HFFc6 (cell line): ENCODE data around the gene ME3. TPM values are rescaled to one million over a fixed set of nuclear protein-coding genes. Genes with fewer than 3 reads are reported as not detected.
"Not testable (repeated sequence)": the region's sequence is repeated elsewhere in the genome, so short reads cannot be mapped to it uniquely, and the experiment has no call there.

Experiments
- DNase-seq: peaks from one replicate; pipeline ENCODE4 v3.0.0-alpha.2; 2018
- H3K27ac Mint-ChIP-seq: 2 replicates; pipeline ENCODE4 v1.8.0; 2020; ENCODE audit warnings: mild to moderate bottlenecking, mixed read lengths
- H3K27me3 Mint-ChIP-seq: 2 replicates; pipeline ENCODE4 v1.8.0; 2021; ENCODE audit warnings: mild to moderate bottlenecking, moderate library complexity, mixed read lengths; ENCODE audit not compliant: insufficient read depth
- H3K36me3 Mint-ChIP-seq: 2 replicates; pipeline ENCODE4 v1.8.0; 2021; ENCODE audit warnings: low read depth, mixed read lengths
- H3K4me1 Mint-ChIP-seq: 2 replicates; pipeline ENCODE4 v1.8.0; 2020; ENCODE audit warnings: low read depth, mixed read lengths
- H3K4me3 Mint-ChIP-seq: 2 replicates; pipeline ENCODE4 v1.8.0; 2020; ENCODE audit warnings: mild to moderate bottlenecking, moderate library complexity, mixed read lengths
- H3K9me3 Mint-ChIP-seq: 2 replicates; pipeline ENCODE4 v1.8.0; 2020; ENCODE audit warnings: mild to moderate bottlenecking, mixed read lengths
- CTCF ChIP-seq: fragments of 200-600 bp; sonication (generic); IDR thresholded peaks from 2 replicates; pipeline ENCODE4 v1.5.0; 2021; ENCODE audit warnings: antibody characterized with exemption, mild to moderate bottlenecking
- total RNA-seq, 6 experiments: library from RNA; stranded (reverse); fragmentation: NEBNext Ultra II Directional; extraction: Animal tissue kit (Norgen Biotek cat#: 25700); gene quantifications; 2 replicates in 1 of 6; 3 replicates in 5 of 6; pipeline ENCODE4 v1.2.3, GENCODE V29; 2021

ME3 gene
- total RNA-seq, 6 experiments from 2014 or later: 3.5 to 8.6 (median 6.6) TPM

GRCh38 chr11:86418513-86418912 lies 253.9 kb downstream of the ME3 start:
- no peaks in the 10 kb centered on the region for H3K9me3 Mint-ChIP-seq
- no peaks in the 10 kb centered on the region; the same call in 1 of the 2 replicates for H3K27me3 Mint-ChIP-seq
- H3K4me3 Mint-ChIP-seq: no peak overlapping the region
- H3K4me1 Mint-ChIP-seq: peaks cover 21% of the 10 kb centered on the region
- no peaks in the 10 kb centered on the region for H3K36me3 Mint-ChIP-seq
- DNase-seq: no peak
- no peak overlapping the region for H3K27ac Mint-ChIP-seq
- no peak for TF ChIP-seq CTCF

DNA sequence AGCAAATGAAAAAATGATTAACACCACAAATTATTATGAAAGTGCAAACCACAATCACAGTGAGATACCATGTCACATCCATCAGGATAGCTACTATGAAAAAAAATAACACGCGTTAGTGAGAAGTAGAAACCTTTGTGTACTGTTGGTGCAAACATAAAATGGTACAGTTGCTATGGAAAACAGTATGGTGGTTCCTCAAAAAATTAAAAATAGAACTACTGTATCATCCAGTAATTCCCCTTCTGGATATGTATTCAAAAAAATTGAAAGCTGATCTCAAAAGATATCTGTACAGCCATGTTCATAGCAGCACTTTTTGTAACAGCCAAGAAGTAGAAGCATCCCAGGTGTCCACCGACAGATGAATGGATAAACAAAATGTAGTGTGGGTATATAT lies 254.3 kb downstream of the ME3 start:
- peaks cover 21% of the 10 kb centered on the region for H3K4me1 Mint-ChIP-seq
- H3K4me3 Mint-ChIP-seq: no peak overlapping the region
- TF ChIP-seq CTCF: no peak
- H3K27ac Mint-ChIP-seq: no peak overlapping the region
- H3K36me3 Mint-ChIP-seq: no peaks in the 10 kb centered on the region
- no peaks in the 10 kb centered on the region for H3K9me3 Mint-ChIP-seq
- no peak for DNase-seq
- no peaks in the 10 kb centered on the region; the same call in 1 of the 2 replicates for H3K27me3 Mint-ChIP-seq

GRCh38 chr11:86416951-86417350 lies 255.5 kb downstream of the ME3 start:
- H3K36me3 Mint-ChIP-seq, H3K4me3 Mint-ChIP-seq, H3K9me3 Mint-ChIP-seq, DNase-seq, H3K27ac Mint-ChIP-seq, H3K27me3 Mint-ChIP-seq: not testable (repeated sequence)
- peaks cover 25% of the 10 kb centered on the region for H3K4me1 Mint-ChIP-seq

DNA sequence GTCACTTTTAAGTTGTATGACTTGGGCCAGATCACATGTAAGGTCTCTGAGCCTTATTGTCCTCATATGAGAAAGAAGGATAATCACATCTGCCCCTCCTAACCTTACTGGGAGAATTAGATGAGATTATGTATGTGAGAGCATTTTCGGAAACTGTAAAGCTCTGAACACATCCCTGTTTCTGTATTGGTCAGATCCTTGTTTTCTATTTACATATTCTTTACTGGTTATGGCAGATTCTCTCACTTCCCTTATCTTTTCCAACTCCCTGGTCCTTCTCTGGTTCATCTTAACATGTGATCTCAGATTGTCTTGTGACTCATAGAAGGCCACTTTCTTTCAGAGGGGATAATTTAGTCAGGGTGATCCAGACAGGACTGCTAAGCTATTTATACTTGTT lies 255.9 kb downstream of the ME3 start:
- H3K4me1 Mint-ChIP-seq: peaks cover 25% of the 10 kb centered on the region
- no peaks in the 10 kb centered on the region for H3K27me3 Mint-ChIP-seq
- TF ChIP-seq CTCF: no peak
- no peak overlapping the region for H3K4me3 Mint-ChIP-seq
- no peak overlapping the region for H3K27ac Mint-ChIP-seq
- no peaks in the 10 kb centered on the region for H3K36me3 Mint-ChIP-seq
- peak; percentile 27 for DNase-seq
- H3K9me3 Mint-ChIP-seq: no peaks in the 10 kb centered on the region

DNA sequence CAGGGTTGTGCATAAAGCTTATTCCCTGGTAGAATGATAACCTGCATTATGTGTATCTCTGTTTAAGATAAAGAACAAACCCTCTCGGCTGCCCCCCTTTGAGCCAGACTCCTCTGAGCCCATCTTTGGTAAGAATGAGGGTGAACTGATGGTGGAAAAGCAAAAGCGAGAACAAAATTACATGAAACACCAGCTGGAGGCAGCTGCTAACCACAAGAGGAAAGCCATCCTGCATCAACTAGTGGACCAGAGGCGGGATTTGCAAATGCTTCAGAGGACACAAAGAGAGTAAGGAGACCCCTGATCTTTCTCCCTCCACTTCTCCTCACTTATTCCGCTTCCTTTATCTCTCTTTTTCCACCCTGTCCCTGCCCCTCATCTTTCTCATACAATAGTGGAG lies 257.4 kb downstream of the ME3 start:
- Mint-ChIP-seq H3K36me3 (no peaks in the 10 kb centered on the region), H3K4me1 (peaks cover 25% of the 10 kb centered on the region), H3K4me3 (no peak overlapping the region), H3K27ac (no peak overlapping the region), H3K9me3 (no peaks in the 10 kb centered on the region), H3K27me3 (no peaks in the 10 kb centered on the region)
- TF ChIP-seq CTCF: no peak
- no peak for DNase-seq

GRCh38 chr11:86414032-86414431 lies 258.4 kb downstream of the ME3 start:
- Mint-ChIP-seq H3K36me3 (no peaks in the 10 kb centered on the region), H3K27me3 (no peaks in the 10 kb centered on the region), H3K27ac (no peak overlapping the region)

More at GRCh38 chr11:86414032-86414431, 258.4 kb downstream of the ME3 start:
- no peak for TF ChIP-seq CTCF
- Mint-ChIP-seq H3K4me1 (peaks cover 20% of the 10 kb centered on the region), H3K9me3 (no peaks in the 10 kb centered on the region), H3K4me3 (no peak overlapping the region)
- no peak for DNase-seq
